Muscle layer of colon (tissue), 2 donors: ENCODE measurements around the gene FGF22.
A peak's percentile ranks its signal among the peaks of the same experiment; 100 is the strongest.

ENCODE experiments used
- H3K27ac ChIP-seq: one replicate; pipeline ENCODE4 v1.7.0; 2013; ENCODE audit warnings: low read depth, mild to moderate bottlenecking, low read length, moderate library complexity
- H3K27me3 ChIP-seq, 2 donors: one replicate each; pipeline ENCODE4 v1.7.0; 2013; ENCODE audit warnings: low read length in 2 of 2, mild to moderate bottlenecking in 2 of 2; ENCODE audit not compliant: insufficient read depth in 2 of 2, control insufficient read depth in 1 of 2
- H3K36me3 ChIP-seq: one replicate; pipeline ENCODE4 v1.7.0; 2013; ENCODE audit warnings: mild to moderate bottlenecking, low read length; ENCODE audit not compliant: insufficient read depth
- H3K4me1 ChIP-seq: one replicate; pipeline ENCODE4 v1.7.0; 2013; ENCODE audit warnings: mild to moderate bottlenecking, low read length; ENCODE audit not compliant: insufficient read depth
- H3K4me3 ChIP-seq, 2 donors: one replicate each; pipeline ENCODE4 v1.7.0; 2013; ENCODE audit warnings: low read length in 2 of 2, low read depth in 1 of 2, mild to moderate bottlenecking in 1 of 2, moderate library complexity in 1 of 2
- H3K9ac ChIP-seq: one replicate; pipeline ENCODE4 v1.7.0; 2013; ENCODE audit warnings: low read length
- H3K9me3 ChIP-seq: one replicate; pipeline ENCODE4 v1.7.0; 2013; ENCODE audit warnings: mild to moderate bottlenecking, low read length
- donor health status: abdominal sarcoma.
- donor health status: Adenocarcinoma of cecum.

FGF22 gene

DNA sequence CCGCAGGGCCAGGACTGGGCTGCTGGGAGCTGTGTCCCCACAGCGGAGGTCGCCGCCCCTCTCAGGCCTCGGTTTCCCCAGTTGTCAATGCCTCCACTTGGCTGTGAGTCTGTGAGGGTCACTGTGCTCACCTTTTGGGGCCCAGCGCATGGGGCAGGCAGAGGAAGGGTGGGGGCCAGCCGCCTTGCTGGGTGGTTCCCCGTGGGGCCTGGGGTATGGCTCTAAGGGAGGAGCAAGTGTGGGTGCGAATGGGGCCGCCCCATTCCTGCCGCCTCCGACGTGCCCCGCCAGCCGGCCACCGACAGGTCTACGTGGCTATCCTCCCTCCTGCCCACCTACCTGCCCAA lies 800 bp upstream of the FGF22 start:
- Histone ChIP-seq H3K27ac (no peak overlapping the region), H3K4me3 (peak overlapping the region; percentile 55 to 58), H3K36me3 (no peaks in the 10 kb centered on the region), H3K9me3 (no peaks in the 10 kb centered on the region), H3K4me1 (peaks cover 12% of the 10 kb centered on the region), H3K27me3 (no peaks in the 10 kb centered on the region), H3K9ac (no peak overlapping the region)

DNA sequence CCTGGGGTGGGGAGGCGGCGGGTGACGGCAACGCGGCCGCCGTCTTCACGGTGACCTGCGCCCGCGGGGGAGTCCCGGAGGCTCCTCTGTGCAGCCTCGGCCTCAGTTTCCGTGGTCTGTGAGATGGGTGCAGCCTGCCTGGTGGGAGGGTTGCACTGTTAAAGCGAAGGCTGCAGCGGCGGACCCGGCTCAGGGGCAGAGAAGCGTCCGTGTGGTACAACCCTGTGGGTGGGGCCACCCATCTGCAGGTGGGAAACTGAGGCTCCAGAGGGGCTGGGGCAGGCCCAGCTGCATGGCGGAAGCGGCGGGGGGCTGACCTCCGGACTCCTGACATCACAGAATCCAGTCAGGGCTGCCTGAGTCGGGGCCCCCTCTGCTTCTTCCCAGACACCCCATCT lies 481 bp downstream of the FGF22 start:
- H3K27ac ChIP-seq = no peak overlapping the region

DNA sequence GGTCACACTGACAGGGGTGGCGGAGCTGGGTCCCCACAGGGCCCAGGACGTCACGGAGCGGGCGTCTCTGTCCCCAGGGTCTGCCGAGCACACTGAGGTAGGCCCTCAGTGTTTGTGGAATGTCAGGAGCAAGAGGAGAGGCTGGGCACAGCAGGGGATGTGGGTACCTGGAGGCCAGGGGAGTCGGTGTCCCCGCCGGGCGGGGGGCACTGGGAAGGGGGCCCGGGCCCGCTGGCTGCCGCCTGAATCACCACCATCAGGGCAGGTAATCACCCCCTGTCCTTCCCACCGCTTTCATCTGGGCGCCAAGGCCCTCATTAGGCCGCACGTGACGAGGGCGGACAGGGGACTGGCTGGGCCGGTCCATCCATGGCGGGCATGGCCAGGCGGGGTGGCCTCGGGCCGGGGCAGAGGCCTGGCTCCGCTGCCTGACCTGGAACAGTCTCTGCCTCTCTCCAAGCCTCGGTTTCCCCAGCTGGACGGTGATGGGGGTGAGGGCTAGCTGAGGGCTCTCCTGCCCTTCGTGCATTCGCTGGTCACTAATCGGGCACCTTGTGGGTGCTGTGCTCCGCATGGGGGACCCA lies 1.0 kb downstream of the FGF22 start:
- H3K4me3 ChIP-seq = no peak overlapping the region
- no peaks in the 10 kb centered on the region for H3K9me3 ChIP-seq
- H3K4me1 ChIP-seq = peaks cover 6% of the 10 kb centered on the region
- H3K36me3 ChIP-seq = no peaks in the 10 kb centered on the region
- H3K9ac ChIP-seq = no peak overlapping the region
- H3K27ac ChIP-seq = no peak overlapping the region
- H3K27me3 ChIP-seq = no peaks in the 10 kb centered on the region

More for the DNA sequence above, 481 bp downstream of the FGF22 start:
- H3K4me3 ChIP-seq = no peak overlapping the region
- H3K27me3 ChIP-seq = no peaks in the 10 kb centered on the region
- H3K9me3 ChIP-seq = no peaks in the 10 kb centered on the region
- peaks cover 6% of the 10 kb centered on the region for H3K4me1 ChIP-seq
- H3K36me3 ChIP-seq = no peaks in the 10 kb centered on the region
- no peak overlapping the region for H3K9ac ChIP-seq

DNA sequence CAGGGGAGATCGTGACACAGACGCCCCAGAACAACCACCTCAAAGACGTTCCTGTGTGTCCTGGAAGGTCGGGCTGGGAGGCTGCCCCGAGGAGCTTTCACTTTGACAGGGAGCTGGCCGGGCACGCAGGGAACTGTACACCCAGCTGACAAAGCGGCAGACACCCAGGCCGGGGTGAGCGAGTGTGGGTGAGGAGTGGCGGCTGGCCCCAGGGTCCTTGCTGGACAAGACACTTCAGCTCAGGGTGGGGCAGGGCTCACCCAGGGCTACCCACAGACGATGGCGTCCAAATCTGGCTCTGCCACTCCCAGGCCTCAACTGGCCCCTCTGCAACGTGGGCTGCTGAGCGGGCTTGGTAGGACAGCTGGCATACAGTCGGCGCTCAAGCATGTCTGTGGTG lies 2.0 kb downstream of the FGF22 start:
- Histone ChIP-seq H3K4me1 (peaks cover 6% of the 10 kb centered on the region), H3K27me3 (no peaks in the 10 kb centered on the region), H3K27ac (no peak overlapping the region), H3K9me3 (no peaks in the 10 kb centered on the region), H3K36me3 (no peaks in the 10 kb centered on the region), H3K9ac (no peak overlapping the region), H3K4me3 (no peak overlapping the region)

DNA sequence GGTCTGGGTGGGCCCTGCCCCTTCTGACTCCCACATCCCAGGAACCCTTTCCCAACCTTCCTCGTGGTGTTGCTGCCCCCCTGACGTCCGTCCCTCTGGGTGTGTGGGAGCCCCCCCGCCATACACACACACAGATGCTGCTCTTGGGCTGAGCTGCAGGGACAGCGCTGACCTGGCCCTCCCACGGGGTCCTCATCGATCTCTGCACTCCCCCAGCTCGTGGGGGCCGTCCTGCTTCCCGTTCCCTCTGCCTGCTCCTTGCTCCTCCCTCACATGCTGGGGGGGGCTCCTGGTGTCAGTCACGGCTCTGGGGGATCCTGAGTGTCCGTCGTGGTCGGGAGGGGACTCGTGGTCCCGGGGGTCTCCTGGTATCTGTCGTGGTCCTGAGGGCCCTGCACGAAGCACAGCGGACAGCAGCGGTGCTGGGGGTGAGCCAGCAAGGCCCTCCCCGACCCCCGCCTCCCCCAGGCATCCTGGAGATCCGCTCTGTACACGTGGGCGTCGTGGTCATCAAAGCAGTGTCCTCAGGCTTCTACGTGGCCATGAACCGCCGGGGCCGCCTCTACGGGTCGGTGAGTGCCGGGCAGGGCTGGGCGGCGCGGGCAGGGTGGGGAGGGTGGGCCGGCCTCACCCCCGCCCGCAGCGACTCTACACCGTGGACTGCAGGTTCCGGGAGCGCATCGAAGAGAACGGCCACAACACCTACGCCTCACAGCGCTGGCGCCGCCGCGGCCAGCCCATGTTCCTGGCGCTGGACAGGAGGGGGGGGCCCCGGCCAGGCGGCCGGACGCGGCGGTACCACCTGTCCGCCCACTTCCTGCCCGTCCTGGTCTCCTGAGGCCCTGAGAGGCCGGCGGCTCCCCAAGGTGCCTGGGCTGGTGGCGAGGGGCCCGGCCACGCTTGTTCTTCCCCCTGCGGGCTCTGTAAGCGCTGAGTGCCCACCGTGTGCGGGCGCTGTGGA lies 3.4 kb downstream of the FGF22 start:
- no peaks in the 10 kb centered on the region for H3K9me3 ChIP-seq

DNA sequence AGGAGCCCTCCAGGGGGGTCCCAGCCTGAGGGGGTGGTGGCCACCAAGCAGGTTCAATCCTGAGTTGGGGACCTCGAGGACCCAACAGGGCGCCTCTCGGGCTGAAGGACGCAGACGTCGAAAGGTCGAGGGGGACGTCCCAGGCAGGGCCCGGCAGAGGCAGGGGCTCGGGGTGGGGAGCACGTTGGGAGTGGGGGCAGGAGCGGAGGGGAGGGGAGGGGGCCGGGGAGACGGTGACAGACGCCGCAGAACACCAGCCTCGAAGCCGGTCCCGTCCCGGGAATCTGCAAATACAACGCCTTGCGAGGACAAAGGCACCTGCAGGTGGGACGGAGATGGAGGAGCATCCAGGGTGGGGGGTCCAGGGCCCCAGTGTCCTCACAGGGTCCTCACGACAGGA lies 4.1 kb downstream of the FGF22 start:
- Histone ChIP-seq H3K36me3 (no peaks in the 10 kb centered on the region), H3K4me3 (no peak overlapping the region), H3K9me3 (no peaks in the 10 kb centered on the region), H3K27me3 (no peaks in the 10 kb centered on the region), H3K27ac (no peak overlapping the region), H3K9ac (no peak overlapping the region), H3K4me1 (peaks cover 6% of the 10 kb centered on the region)

More for the DNA sequence above, 3.4 kb downstream of the FGF22 start:
- Histone ChIP-seq H3K36me3 (no peaks in the 10 kb centered on the region), H3K27me3 (no peaks in the 10 kb centered on the region), H3K27ac (no peak overlapping the region), H3K4me1 (peaks cover 6% of the 10 kb centered on the region), H3K9ac (no peak overlapping the region), H3K4me3 (no peak overlapping the region)

DNA sequence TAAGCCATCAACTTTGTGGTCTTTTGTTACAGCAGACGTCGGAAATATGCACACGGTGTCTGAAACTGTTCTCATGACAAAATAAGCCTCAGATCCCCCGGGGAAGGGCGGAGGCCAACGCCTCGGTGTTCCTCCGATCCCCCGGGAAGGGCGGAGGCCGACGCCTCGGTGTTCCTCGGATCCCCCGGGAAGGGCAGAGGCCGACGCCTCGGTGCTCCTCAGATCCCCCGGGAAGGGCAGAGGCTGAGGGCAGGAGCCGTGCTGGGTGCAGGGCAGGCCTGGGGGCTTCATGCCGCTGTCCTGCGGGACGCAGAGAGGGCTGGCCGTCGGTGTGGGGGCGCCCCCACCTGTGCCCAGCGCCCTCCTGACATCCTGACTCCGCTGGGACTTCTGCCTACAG lies 4.7 kb downstream of the FGF22 start:
- Histone ChIP-seq H3K27ac (no peak overlapping the region), H3K9ac (no peak overlapping the region), H3K36me3 (no peaks in the 10 kb centered on the region), H3K4me3 (no peak overlapping the region), H3K27me3 (no peaks in the 10 kb centered on the region), H3K9me3 (no peaks in the 10 kb centered on the region), H3K4me1 (no peaks in the 10 kb centered on the region)

DNA sequence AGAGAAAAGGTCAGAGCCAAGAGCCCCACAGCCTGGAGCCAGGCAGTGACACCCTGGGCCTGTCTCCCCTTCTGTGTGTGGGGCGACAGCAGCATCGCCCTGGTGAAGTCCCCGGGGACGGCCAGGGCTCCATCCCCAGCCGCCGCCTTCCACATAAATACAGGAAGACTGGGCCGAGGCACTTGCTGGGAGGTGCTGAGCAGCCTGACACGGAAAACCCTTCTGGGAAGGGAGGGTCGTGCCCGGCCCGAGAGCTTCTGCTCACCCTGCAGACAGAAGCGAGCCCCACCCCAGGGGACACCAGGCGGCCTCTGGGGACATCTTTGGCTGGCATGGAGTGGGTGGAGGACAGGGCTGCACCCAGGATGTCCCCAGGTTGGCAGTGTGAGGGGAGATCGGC lies 5.1 kb downstream of the FGF22 start:
- Histone ChIP-seq H3K9ac (no peak overlapping the region), H3K36me3 (no peaks in the 10 kb centered on the region), H3K4me3 (no peak overlapping the region), H3K4me1 (no peaks in the 10 kb centered on the region), H3K9me3 (no peaks in the 10 kb centered on the region), H3K27ac (no peak overlapping the region), H3K27me3 (no peaks in the 10 kb centered on the region)

DNA sequence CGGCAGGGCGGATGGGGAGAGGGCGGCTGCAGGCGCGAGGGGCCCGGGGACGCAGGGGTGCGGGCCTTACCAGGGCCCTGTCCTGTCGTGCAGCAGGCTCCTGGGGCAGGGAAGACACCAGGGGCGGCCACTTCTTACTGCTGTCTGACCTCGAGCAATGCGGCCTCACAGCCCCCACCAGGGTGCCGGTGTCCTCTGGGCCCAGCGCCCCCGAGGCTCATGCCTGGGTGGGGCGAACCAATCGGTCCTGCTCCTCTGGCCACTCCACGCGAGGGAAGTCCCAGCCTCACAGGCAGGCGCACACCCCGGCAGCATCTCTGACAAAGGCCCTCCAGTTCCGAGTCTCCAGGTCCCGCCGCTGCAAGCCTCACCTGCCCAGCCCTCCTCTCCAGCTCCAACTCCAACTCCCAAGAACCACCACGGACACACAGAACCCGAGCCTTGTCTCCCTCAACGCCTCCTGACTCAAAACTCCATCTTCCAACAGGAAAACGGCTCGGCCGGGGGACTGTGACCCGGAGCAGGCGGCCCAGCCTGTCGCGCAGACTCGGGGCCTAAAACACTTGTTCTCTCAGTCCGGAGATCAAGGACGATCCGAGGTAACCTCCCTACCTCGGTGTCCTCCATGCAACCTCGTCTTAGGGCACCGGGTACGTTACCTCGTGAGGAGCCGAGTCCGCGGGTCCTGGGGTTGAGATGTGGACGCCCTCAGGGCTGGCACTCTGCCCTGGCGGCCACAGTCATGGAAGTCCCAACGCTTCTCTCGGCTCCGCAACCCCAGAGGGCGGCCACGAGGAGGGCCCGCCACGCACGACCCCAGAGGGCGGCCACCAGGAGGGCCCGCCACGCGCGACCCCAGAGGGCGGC lies 6.5 kb downstream of the FGF22 start:
- Histone ChIP-seq H3K27me3 (no peaks in the 10 kb centered on the region), H3K36me3 (no peaks in the 10 kb centered on the region), H3K4me3 (no peak overlapping the region), H3K9ac (no peak overlapping the region), H3K4me1 (no peaks in the 10 kb centered on the region), H3K9me3 (no peaks in the 10 kb centered on the region), H3K27ac (no peak overlapping the region)

DNA sequence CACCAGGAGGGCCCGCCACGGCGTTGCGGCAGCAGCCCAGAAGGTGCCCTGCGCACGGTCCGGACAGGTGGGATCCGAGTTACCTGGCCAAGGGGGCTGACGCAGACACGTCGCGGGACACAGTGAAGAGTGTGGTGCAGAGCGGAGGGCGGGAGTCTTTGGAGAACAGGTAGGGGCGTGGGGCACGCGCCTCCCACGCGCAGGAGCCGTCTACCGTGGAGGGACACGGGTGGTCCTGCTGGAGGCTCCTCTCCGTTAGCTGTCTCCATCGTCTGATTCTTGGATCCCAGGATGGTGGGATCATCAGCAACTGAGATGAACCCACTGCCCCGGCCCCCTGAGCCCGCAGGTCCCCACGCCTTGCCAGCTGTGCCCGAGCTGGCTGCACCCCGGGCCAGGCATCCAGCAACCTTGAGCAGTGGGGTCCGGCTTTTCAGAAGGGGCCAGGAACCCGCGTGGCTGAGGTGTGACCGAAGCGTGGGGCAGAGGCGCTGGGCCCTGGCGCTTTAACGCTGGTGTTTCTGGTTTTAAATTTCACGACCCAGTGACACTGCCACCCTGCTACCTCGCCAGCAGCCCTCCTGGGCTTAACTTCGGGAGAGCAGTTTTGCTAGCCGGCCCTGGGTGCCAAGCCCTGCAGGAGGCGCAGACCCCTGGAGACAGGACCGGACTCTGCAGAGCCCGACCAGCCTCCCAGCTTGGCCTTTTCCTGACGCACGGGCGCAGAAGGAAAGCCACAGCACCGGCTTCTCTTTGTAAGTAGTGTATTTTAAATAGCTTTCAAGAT lies 7.3 kb downstream of the FGF22 start:
- Histone ChIP-seq H3K9ac (no peak overlapping the region), H3K27ac (no peak overlapping the region), H3K36me3 (no peaks in the 10 kb centered on the region), H3K9me3 (no peaks in the 10 kb centered on the region), H3K4me3 (no peak overlapping the region), H3K4me1 (no peaks in the 10 kb centered on the region), H3K27me3 (no peaks in the 10 kb centered on the region)
